Fibroblast of gingiva (primary cell): ENCODE measurements around the gene SHCBP1L.

Experiments
- DNase-seq: peaks from one replicate; pipeline ENCODE4 v3.0.0-alpha.2; 2011; ENCODE audit warnings: low read depth

The SHCBP1L gene

GRCh38 chr1:182890927-182891610 lies 61.9 kb downstream of the SHCBP1L start:
- DNase-seq: no peak

- DNase-seq: no peak
These were observed 63.0 kb downstream of the SHCBP1L start for GRCh38 chr1:182889997-182890396.

DNA sequence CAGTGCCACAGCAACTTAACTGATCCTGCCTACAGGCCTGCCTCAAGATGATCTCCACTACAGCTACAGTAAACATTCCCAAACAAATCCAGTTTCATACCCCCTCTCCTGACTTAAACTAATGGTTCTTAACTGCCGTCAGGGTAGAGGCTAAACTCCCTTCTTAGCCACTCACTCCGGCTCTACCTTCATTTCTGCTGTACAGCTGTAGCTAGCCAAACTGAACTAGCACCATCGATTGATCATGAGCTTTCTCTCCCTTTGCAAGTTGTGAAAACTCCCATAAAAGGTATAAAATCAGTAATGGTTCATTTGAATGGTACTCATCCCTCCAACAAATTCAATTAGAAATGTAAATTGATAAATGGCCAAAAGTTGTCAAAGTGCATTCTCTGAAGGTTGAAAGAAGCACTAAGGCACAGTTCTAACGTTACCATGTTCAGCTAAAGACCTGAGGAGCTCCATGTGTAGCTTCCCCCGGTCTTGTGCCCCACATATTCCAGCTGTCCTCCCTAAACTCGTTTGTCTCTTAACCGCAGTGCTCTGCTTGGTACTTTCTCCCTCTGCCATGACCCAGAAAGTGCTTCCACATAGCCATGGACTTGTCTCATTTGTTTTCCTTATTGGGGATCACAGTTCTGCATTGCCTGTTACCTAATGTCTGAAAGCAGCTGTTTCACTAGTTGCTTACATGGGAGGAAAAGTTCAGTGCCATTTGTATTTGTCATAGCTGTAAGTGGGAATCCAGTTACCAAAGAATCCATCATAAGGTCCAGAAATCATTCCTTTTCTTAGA lies 64.0 kb downstream of the SHCBP1L start:
- DNase-seq: peak; percentile 62

GRCh38 chr1:182886985-182887384 lies 66.0 kb downstream of the SHCBP1L start:
- no peak for DNase-seq

DNA sequence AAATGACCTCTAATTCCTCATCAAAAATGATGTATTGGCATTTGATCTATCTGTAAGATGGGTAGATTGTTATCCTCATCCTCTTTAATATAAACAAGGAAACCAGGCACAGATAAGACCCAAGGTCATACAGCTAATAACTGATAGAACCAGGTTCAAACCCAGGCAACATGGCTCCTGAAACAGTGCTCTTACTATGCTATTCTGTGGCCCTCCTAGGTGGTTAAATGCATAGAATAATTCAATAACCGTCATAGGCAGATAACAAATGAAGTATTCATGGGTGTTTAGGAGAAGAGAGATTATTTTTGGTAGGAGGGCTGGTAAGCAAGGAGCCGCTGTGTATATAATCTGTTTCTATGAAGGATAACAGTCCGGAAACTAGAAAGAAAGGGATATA lies 67.4 kb downstream of the SHCBP1L start:
- no peak for DNase-seq

GRCh38 chr1:182884872-182885271 lies 68.1 kb downstream of the SHCBP1L start:
- no peak for DNase-seq

DNA sequence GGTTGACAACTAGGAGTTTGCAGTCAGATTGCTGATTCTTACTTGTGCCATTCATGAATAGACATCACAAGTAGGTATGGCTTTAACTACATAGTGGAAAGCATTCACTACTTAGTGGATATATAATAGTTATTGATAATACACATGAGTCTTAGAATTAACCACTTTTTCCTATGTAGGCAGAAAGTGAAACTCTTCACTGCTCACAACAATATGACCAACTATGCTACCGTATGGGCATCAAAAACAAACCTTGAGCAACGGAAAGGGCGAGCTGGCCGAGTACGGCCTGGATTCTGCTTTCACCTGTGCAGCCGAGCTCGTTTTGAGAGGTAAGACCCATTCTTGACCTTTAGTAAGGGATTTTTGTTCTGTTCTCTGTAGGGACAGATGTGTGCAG lies 75.1 kb downstream of the SHCBP1L start:
- DNase-seq: no peak

- DNase-seq: no peak
These were observed 75.6 kb downstream of the SHCBP1L start for GRCh38 chr1:182877331-182877730.

GRCh38 chr1:182875889-182876288 lies 77.1 kb downstream of the SHCBP1L start:
- no peak for DNase-seq

DNA sequence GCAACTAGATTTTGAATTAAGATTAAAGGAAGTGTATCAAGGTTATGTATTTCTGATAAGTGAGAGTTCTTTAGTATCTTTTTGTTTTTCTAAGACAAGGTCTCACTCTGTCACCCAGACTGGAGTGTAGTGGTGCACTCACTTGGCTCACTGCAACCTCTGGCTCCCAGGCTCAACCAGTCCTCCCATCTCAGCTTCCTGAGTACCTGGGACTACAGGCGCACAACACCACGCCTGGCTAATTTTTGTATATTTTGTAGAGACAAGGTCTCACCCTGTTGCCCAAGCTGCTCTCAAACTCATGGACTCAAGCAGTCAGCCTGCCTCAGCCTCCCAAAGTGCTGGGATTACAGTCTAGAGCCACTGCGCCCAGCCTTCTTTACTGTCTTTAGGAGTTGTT lies 80.1 kb downstream of the SHCBP1L start:
- no peak for DNase-seq

GRCh38 chr1:182869241-182869666 lies 83.7 kb downstream of the SHCBP1L start:
- no peak for DNase-seq

GRCh38 chr1:182867861-182868260 lies 85.1 kb downstream of the SHCBP1L start:
- no peak for DNase-seq

DNA sequence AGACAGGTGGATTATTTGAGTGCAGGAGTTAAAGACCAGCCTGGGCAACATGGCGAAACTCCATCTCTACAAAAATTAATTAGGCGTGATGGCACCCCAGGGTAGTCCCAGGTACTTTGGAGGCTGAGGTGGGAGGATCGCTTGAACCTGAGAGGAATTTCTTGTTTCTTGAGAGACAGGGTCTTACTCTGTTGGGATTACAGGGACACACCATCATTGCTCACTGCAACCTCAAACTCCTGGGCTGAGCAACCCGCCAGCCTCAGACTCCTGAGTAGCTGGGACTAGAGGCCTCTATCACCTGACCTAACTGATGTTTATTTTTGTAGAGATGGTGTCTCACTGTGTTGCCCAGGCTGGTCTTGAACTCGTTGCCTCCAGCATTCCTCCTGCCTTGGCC lies 89.0 kb downstream of the SHCBP1L start:
- DNase-seq: no peak

DNA sequence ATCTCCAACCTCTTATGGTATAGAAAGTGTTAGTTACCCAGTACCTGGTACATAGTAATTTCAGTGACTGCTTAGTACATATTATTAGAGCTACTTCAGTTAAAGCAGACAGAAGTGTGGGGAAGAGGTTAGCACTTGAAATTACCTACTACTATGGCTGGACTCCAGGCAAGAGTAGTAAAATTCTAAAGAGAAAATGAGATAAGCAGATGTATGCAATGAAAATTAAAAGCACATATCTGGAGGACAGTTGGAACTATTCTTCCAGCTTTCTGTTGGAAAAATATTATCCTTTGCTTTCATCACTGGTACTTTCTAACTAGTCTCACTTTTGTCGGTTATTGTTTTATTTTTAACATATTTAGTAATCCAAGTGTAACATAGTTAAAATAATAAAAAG lies 90.1 kb downstream of the SHCBP1L start:
- no peak for DNase-seq

GRCh38 chr1:182861994-182862393 lies 91.0 kb downstream of the SHCBP1L start:
- no peak for DNase-seq

GRCh38 chr1:182860658-182861057 lies 92.3 kb downstream of the SHCBP1L start:
- DNase-seq: no peak

GRCh38 chr1:182857212-182857611 lies 95.8 kb downstream of the SHCBP1L start:
- DNase-seq: no peak

GRCh38 chr1:182855911-182856310 lies 97.1 kb downstream of the SHCBP1L start:
- DNase-seq: peak; percentile 91

- no peak for DNase-seq
These were observed 101.1 kb downstream of the SHCBP1L start for GRCh38 chr1:182851825-182852224.

DNA sequence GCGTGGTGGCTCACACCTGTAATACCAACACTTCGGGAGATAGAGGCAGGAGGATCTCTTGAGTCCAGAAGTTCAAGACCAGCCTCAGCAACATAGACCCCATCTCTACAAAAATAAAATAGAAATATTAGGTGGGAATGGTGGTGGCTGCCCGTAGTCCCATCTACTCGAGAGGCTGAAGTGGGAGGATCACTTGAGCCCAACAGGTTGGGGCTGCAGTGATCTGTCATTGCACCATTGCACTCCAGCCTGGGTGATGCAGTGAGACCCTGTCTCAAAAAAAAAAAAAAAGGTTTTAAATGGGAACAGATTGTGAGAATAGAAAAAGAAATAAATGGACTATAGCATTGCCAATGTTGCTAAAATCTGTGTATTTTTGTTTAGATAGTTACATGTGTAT lies 102.6 kb downstream of the SHCBP1L start:
- no peak for DNase-seq
